Caco-2 (cell line): ENCODE measurements around the gene CDK18. TPM values are rescaled to one million over a fixed set of nuclear protein-coding genes. Genes with fewer than 3 reads are reported as not detected.
"Not testable (repeated sequence)": the region's sequence is repeated elsewhere in the genome, so short reads cannot be mapped to it uniquely, and the experiment has no call there.

Experiments used
- BruUV-seq: library from RNA; stranded (reverse); fragments of 400-500 nt; replicated peaks from 2 replicates; lab custom pipeline; 2021; lab: Mats Ljungman, UMichigan
- CTCF ChIA-PET: fragments of 300-600 bp; sonication (Branson Sonifier 250); formaldehyde crosslinking; loops from one replicate; lab custom pipeline; 2022; ENCODE audit warnings: antibody characterized with exemption; lab: Charles Lee
- POLR2A ChIA-PET: fragments of 300-600 bp; sonication (Branson Sonifier 250); formaldehyde crosslinking; loops from one replicate; lab custom pipeline; 2022; ENCODE audit warnings: antibody characterized with exemption; lab: Charles Lee
- DNase-seq, 2 experiments: peaks; one replicate each; pipeline versions ENCODE4 v3.0.0 to v3.0.0-alpha.2; 2020 to 2022
- H3K27me3 ChIP-seq: replicated peaks from 2 replicates; pipeline ENCODE4 v1.6.0; 2011; ENCODE audit warnings: low read length; ENCODE audit not compliant: control insufficient read depth, insufficient read depth
- H3K36me3 ChIP-seq: 2 replicates; pipeline ENCODE4 v1.5.1; 2011; ENCODE audit warnings: low read length; ENCODE audit not compliant: control insufficient read depth, insufficient read depth
- H3K4me1 ChIP-seq: fragments of 250-450 bp; sonication (Bioruptor Pico); 2 replicates; pipeline ENCODE4 v1.5.1; 2020; ENCODE audit warnings: mild to moderate bottlenecking
- H3K4me3 ChIP-seq: 2 replicates; pipeline ENCODE4 v1.5.1; 2011; ENCODE audit warnings: low read depth, mild to moderate bottlenecking, control low read depth, low read length
- H3K9me3 ChIP-seq: fragments of 250-450 bp; sonication (Bioruptor Pico); 2 replicates; pipeline ENCODE4 v1.5.1; 2020; ENCODE audit warnings: mild to moderate bottlenecking, moderate library complexity
- H3K27ac Mint-ChIP-seq: one replicate; pipeline ENCODE4 v1.8.0; 2022; ENCODE audit warnings: mixed read lengths; ENCODE audit not compliant: unreplicated experiment
- H3K27me3 Mint-ChIP-seq: one replicate; pipeline ENCODE4 v1.8.0; 2022; ENCODE audit warnings: mixed read lengths; ENCODE audit not compliant: insufficient read depth, unreplicated experiment
- H3K36me3 Mint-ChIP-seq: one replicate; pipeline ENCODE4 v1.8.0; 2022; ENCODE audit warnings: mild to moderate bottlenecking, mixed read lengths; ENCODE audit not compliant: insufficient read depth, unreplicated experiment
- H3K4me1 Mint-ChIP-seq: one replicate; pipeline ENCODE4 v1.8.0; 2022; ENCODE audit warnings: low read depth, mixed read lengths; ENCODE audit not compliant: unreplicated experiment
- H3K4me3 Mint-ChIP-seq: one replicate; pipeline ENCODE4 v1.8.0; 2022; ENCODE audit warnings: mild to moderate bottlenecking, moderate library complexity, mixed read lengths; ENCODE audit not compliant: unreplicated experiment
- H3K9me3 Mint-ChIP-seq: one replicate; pipeline ENCODE4 v1.8.0; 2022; ENCODE audit warnings: mixed read lengths; ENCODE audit not compliant: unreplicated experiment
- CTCF ChIP-seq, 2 experiments: fragments of 200-600 bp in 1 of 2; IDR thresholded peaks; 1 replicate in 1 of 2; 2 replicates in 1 of 2; pipeline versions ENCODE4 v1.5.1 to v1.8.0; 2011 to 2022; ENCODE audit warnings: antibody characterized with exemption in 1 of 2, control low read depth in 1 of 2, inconsistent platforms in 1 of 2, low read depth in 1 of 2, low read length in 1 of 2, mild to moderate bottlenecking in 1 of 2, moderate library complexity in 1 of 2; ENCODE audit not compliant: insufficient read depth in 1 of 2, severe bottlenecking in 1 of 2, unreplicated experiment in 1 of 2
- intact Hi-C: fragments of 100-400 bp; cut with micrococcal nuclease; formaldehyde crosslinking; loops from one replicate; pipeline ENCODE4 v1.10.0; 2022; ENCODE audit not compliant: unreplicated experiment
- total RNA-seq: library from RNA; stranded (reverse); gene quantifications from 2 replicates; pipeline ENCODE4 v1.2.3, GENCODE V29; 2022

The CDK18 gene
- total RNA-seq, 1 experiment from 2014 or later = 17.0 TPM

- H3K9me3 ChIP-seq = peaks cover 17% of the 10 kb centered on the region
- H3K36me3 ChIP-seq = no peaks in the 10 kb centered on the region
- Mint-ChIP-seq H3K9me3 (peaks cover 9% of the 10 kb centered on the region), H3K4me3 (no peak overlapping the region), H3K27ac (no peak overlapping the region), H3K36me3 (no peaks in the 10 kb centered on the region), H3K27me3 (peaks cover 15% of the 10 kb centered on the region), H3K4me1 (no peaks in the 10 kb centered on the region)
- no TSS peak for BruUV-seq
- ChIA-PET CTCF (no interaction called here), POLR2A (no interaction called here)
- no peak overlapping the region for H3K4me3 ChIP-seq
- DNase-seq = no peak
- 0 out of 2 replicates have a peak, but pooled peaks cover 1% of the 10 kb centered on the region for H3K27me3 ChIP-seq
- H3K4me1 ChIP-seq = no peaks in the 10 kb centered on the region
- TF ChIP-seq CTCF (IDR thresholded peaks at IDR 0.05; ENCODE audit: insufficient read depth in 1 of 2, low read depth in 1 of 2, low read length in 1 of 2, severe bottlenecking in 1 of 2, unreplicated experiment in 1 of 2) = no peak
- intact Hi-C loops = no loop called here
Observed at GRCh38 chr1:205476648-205477047, 27.8 kb upstream of the CDK18 start.

- H3K27ac Mint-ChIP-seq = no peak overlapping the region
- H3K36me3 Mint-ChIP-seq = no peaks in the 10 kb centered on the region
- ChIA-PET POLR2A (no interaction called here), CTCF (no interaction called here)
- Histone ChIP-seq H3K4me1 (no peaks in the 10 kb centered on the region), H3K36me3 (no peaks in the 10 kb centered on the region), H3K4me3 (no peak overlapping the region), H3K9me3 (peaks cover 17% of the 10 kb centered on the region), H3K27me3 (0 out of 2 replicates have a peak, but pooled peaks cover 1% of the 10 kb centered on the region)
- DNase-seq = no peak
- no TSS peak for BruUV-seq
- TF ChIP-seq CTCF (IDR thresholded peaks at IDR 0.05; ENCODE audit: insufficient read depth in 1 of 2, low read depth in 1 of 2, low read length in 1 of 2, severe bottlenecking in 1 of 2, unreplicated experiment in 1 of 2) = no peak
- peaks cover 12% of the 10 kb centered on the region for H3K27me3 Mint-ChIP-seq
- no peak overlapping the region for H3K4me3 Mint-ChIP-seq
- no peaks in the 10 kb centered on the region for H3K4me1 Mint-ChIP-seq
- intact Hi-C loops = no loop called here
- peaks cover 9% of the 10 kb centered on the region for H3K9me3 Mint-ChIP-seq
Observed at GRCh38 chr1:205477121-205477758, 27.2 kb upstream of the CDK18 start.

- Mint-ChIP-seq H3K4me1 (no peaks in the 10 kb centered on the region), H3K4me3 (no peak overlapping the region), H3K27ac (no peak overlapping the region), H3K9me3 (peaks cover 9% of the 10 kb centered on the region), H3K27me3 (peaks cover 8% of the 10 kb centered on the region), H3K36me3 (no peaks in the 10 kb centered on the region)
- Histone ChIP-seq H3K4me1 (no peaks in the 10 kb centered on the region), H3K4me3 (no peak overlapping the region), H3K36me3 (no peaks in the 10 kb centered on the region), H3K9me3 (peaks cover 17% of the 10 kb centered on the region), H3K27me3 (0 out of 2 replicates have a peak, but pooled peaks cover 1% of the 10 kb centered on the region)
- ChIA-PET CTCF (no interaction called here), POLR2A (no interaction called here)
- no peak for DNase-seq
- TF ChIP-seq CTCF (IDR thresholded peaks at IDR 0.05; ENCODE audit: insufficient read depth in 1 of 2, low read depth in 1 of 2, low read length in 1 of 2, severe bottlenecking in 1 of 2, unreplicated experiment in 1 of 2) = no peak
- intact Hi-C loops = no loop called here
- BruUV-seq = no TSS peak
Observed at GRCh38 chr1:205477759-205478247, 26.7 kb upstream of the CDK18 start.

GRCh38 chr1:205478985-205479384 lies 25.5 kb upstream of the CDK18 start:
- POLR2A ChIA-PET, H3K27ac Mint-ChIP-seq, H3K4me3 ChIP-seq, CTCF ChIA-PET, DNase-seq, H3K4me1 Mint-ChIP-seq, H3K4me1 ChIP-seq, H3K4me3 Mint-ChIP-seq, intact Hi-C loops, H3K36me3 Mint-ChIP-seq, H3K36me3 ChIP-seq, H3K9me3 Mint-ChIP-seq, H3K27me3 ChIP-seq, BruUV-seq: not testable (repeated sequence)
- peaks cover 18% of the 10 kb centered on the region for H3K27me3 Mint-ChIP-seq
- H3K9me3 ChIP-seq = peaks cover 17% of the 10 kb centered on the region
